ENCODE results near the gene PRKCE.
A peak's percentile ranks its signal among the peaks of the same experiment; 100 is the strongest.

Gene PRKCE

GRCh38 chr2:45651415-45652089, at the start of gene PRKCE:
Gene PRKCE (plus strand): TSS chr2:45651675.
- DNase-seq (ENCODE audit: low spot score), result peak; percentile 45

GRCh38 chr2:45602624-45603023, 48.9 kb upstream of the PRKCE start:
- no peak for DNase-seq (ENCODE audit: low spot score)

- DNase-seq (ENCODE audit: low spot score), result no peak
These were observed 46.4 kb upstream of the PRKCE start for GRCh38 chr2:45605116-45605515.

GRCh38 chr2:45606796-45607195, 44.7 kb upstream of the PRKCE start:
- no peak for DNase-seq (ENCODE audit: low spot score)

GRCh38 chr2:45607701-45608100, 43.8 kb upstream of the PRKCE start:
- DNase-seq (ENCODE audit: low spot score), result no peak

- peak; percentile 74 for DNase-seq (ENCODE audit: low spot score)
These were observed 41.0 kb upstream of the PRKCE start for GRCh38 chr2:45610281-45611019.

GRCh38 chr2:45611020-45611859, 40.2 kb upstream of the PRKCE start, which contains the start of gene SRBD1:
Gene SRBD1 (minus strand): TSS chr2:45611267. CDS start chr2:45605441, 5,826 bp downstream.
- DNase-seq (ENCODE audit: low spot score), result peak; percentile 92

- no peak for DNase-seq (ENCODE audit: low spot score)
These were observed 39.2 kb upstream of the PRKCE start for GRCh38 chr2:45612285-45612684.

GRCh38 chr2:45612731-45613130, 38.7 kb upstream of the PRKCE start:
- no peak for DNase-seq (ENCODE audit: low spot score)

- DNase-seq (ENCODE audit: low spot score), result no peak
These were observed 37.1 kb upstream of the PRKCE start for GRCh38 chr2:45614330-45614729.

- no peak for DNase-seq (ENCODE audit: low spot score)
These were observed 36.5 kb upstream of the PRKCE start for GRCh38 chr2:45614871-45615415.

GRCh38 chr2:45616658-45617411, 34.6 kb upstream of the PRKCE start:
- DNase-seq (ENCODE audit: low spot score), result no peak

- DNase-seq (ENCODE audit: low spot score), result no peak
These were observed 34.0 kb upstream of the PRKCE start for GRCh38 chr2:45617496-45617895.

GRCh38 chr2:45622336-45623075, 29.0 kb upstream of the PRKCE start:
- DNase-seq (ENCODE audit: low spot score), result no peak

- no peak for DNase-seq (ENCODE audit: low spot score)
These were observed 28.4 kb upstream of the PRKCE start for GRCh38 chr2:45623098-45623497.

GRCh38 chr2:45625824-45626223, 25.7 kb upstream of the PRKCE start:
- no peak for DNase-seq (ENCODE audit: low spot score)

GRCh38 chr2:45626387-45627221, 24.9 kb upstream of the PRKCE start:
- no peak for DNase-seq (ENCODE audit: low spot score)

- no peak for DNase-seq (ENCODE audit: low spot score)
These were observed 23.6 kb upstream of the PRKCE start for GRCh38 chr2:45627911-45628310.

GRCh38 chr2:45629971-45630370, 21.5 kb upstream of the PRKCE start:
- no peak for DNase-seq (ENCODE audit: low spot score)

- DNase-seq (ENCODE audit: low spot score), result no peak
These were observed 20.2 kb upstream of the PRKCE start for GRCh38 chr2:45631319-45631718.

All from putamen (tissue), 1 donor.